GM12864 (cell line): ENCODE data around the gene NME2.

Experiments
- DNase-seq: peaks from one replicate; pipeline ENCODE4 v3.0.0-alpha.2; 2011; ENCODE audit warnings: low read depth
- H3K4me3 ChIP-seq: 2 replicates; pipeline ENCODE4 v1.5.1; 2011; ENCODE audit warnings: mild to moderate bottlenecking, low read depth, low read length, control low read depth
- TF ChIP-seq, protein P1 (sequence below): IDR thresholded peaks from 2 replicates; pipeline ENCODE4 v1.5.1; 2011; ENCODE audit warnings: low read depth, mild to moderate bottlenecking, moderate library complexity, low read length, control low read depth, inconsistent platforms; ENCODE audit errors: missing control alignments

Gene NME2

DNA sequence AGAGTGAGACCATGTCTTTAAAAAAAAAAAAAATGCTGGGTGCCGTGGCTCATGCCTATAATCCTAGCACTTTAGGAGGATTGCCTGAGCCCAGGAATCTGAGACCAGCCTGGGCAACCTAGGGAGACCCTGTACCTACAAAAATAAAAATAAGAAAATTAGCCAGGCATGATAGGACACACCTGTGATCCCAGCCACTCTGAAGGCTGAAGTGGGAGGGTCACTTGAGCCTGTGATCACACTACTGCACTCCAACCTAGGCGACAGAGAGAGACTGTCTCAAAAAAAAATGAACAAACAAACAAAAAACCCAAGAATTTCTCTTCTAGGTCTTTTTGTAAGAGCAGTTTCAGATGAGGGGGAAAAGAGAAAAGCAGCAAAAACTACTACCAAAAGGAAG is 34.6 kb downstream of the NME2 start:
- TF ChIP-seq, protein P1, sequence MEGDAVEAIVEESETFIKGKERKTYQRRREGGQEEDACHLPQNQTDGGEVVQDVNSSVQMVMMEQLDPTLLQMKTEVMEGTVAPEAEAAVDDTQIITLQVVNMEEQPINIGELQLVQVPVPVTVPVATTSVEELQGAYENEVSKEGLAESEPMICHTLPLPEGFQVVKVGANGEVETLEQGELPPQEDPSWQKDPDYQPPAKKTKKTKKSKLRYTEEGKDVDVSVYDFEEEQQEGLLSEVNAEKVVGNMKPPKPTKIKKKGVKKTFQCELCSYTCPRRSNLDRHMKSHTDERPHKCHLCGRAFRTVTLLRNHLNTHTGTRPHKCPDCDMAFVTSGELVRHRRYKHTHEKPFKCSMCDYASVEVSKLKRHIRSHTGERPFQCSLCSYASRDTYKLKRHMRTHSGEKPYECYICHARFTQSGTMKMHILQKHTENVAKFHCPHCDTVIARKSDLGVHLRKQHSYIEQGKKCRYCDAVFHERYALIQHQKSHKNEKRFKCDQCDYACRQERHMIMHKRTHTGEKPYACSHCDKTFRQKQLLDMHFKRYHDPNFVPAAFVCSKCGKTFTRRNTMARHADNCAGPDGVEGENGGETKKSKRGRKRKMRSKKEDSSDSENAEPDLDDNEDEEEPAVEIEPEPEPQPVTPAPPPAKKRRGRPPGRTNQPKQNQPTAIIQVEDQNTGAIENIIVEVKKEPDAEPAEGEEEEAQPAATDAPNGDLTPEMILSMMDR, result no peak
- H3K4me3 ChIP-seq, result no peak overlapping the region
- DNase-seq, result no peak

DNA sequence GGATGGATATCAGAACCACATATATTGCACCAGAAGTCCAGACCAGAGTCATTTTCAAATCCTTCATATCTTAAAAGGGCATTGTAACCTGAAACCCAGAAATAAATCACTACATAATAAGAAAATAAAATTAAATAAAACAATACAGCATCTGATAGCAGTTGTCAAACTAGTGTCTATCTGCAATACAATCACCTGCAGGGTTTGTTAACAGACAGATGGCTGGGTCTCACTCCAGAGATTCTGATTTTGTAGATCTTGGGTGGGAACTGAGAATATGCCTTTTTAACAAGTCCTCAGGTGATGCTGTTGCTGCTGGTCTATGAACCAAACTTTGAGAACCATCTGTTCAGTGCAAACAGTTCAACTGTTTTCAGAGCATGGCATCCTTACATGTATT is 37.6 kb downstream of the NME2 start:
- H3K4me3 ChIP-seq, result no peak overlapping the region
- TF ChIP-seq, protein P1, result no peak
- no peak for DNase-seq

DNA sequence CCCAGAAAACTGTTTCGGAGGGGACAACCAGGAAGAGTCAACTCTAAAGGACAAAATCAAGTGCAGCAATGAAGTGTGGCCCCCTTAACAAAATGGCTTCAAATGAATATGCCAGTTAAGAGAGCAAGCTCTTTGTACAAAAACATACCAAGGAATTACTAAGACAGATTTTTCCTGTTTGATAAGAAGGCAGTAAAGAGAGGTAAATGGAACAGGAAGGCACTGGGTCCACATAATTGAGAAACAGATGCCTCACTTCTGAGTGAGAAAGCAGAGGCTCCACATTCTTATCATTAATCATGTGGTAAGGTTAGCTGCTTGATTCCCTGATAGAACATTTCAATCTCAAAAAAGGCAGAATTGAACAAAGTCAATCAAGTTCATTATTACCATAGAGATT is 48.7 kb downstream of the NME2 start:
- DNase-seq, result no peak
- TF ChIP-seq, protein P1, result no peak
- H3K4me3 ChIP-seq, result no peak overlapping the region

DNA sequence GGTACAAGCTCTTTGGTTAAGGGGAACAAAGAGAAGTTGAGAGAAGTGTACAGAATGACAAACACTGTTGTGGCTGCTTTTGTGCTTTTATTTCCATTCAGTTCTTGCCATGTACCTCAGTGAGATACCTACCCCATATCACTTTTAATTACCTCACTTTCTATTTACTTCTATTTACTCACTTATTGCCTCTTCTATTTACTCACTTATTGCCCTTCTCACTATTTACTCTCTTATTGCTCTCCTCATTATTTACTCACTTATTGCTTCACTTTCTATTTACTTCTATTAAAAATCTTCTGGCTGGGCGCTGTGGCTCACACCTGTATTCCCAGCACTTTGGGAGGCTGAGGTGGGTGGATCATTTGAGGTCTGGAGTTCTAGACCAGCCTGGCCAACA is 51.7 kb downstream of the NME2 start:
- no peak for DNase-seq
- TF ChIP-seq, protein P1, result no peak
- H3K4me3 ChIP-seq, result no peak overlapping the region

DNA sequence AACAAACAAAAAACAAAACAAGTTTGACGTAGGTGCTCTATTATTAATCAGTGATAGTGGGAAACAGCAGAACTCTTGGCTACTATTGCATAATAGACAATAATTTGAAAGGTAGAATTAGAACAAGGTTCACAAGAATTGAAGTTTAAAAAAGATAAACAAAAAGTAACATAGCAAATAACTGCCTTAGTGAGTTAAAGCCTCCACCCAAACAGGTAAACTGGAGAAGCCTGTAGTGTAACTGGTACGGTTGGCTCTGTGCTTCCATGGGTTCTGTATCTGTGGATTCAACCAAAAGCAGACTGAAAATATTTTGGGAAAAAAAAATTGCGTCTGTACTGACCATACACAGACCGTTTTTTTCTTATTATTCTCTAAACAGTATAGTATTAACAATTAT is 55.1 kb downstream of the NME2 start:
- no peak for DNase-seq
- H3K4me3 ChIP-seq, result no peak overlapping the region
- TF ChIP-seq, protein P1, result no peak
